ENCODE data around the gene FBN2. TPM values are rescaled to one million over a fixed set of nuclear protein-coding genes. Genes with fewer than 3 reads are reported as not detected.

The FBN2 gene
- total RNA-seq, 6 experiments from 2014 or later = 0.06 to 0.98 (median 0.45) TPM

GRCh38 chr5:128271859-128272464 is 266.1 kb downstream of the FBN2 start:
- no peaks in the 10 kb centered on the region for H3K27me3 ChIP-seq
- WGBS (ENCODE audit: insufficient coverage, low coverage, low lambda C conversion rate, missing lambda C conversion rate) = 56% methylated on average over 6 of the region's 6 CpGs
- DNase-seq (no peak), ATAC-seq (no peak)
- intact Hi-C loops (cut with DNase I) = no loop called here
- H3K27ac ChIP-seq = no peak overlapping the region
- H3K4me1 ChIP-seq = no peaks in the 10 kb centered on the region
- H3K9me3 ChIP-seq = no peaks in the 10 kb centered on the region
- no peak for TF ChIP-seq CTCF (IDR thresholded peaks at IDR 0.05)
- TF ChIP-seq POLR2A (IDR thresholded peaks at IDR 0.05) = no peak
- H3K4me3 ChIP-seq = no peak overlapping the region
- no peaks in the 10 kb centered on the region for H3K36me3 ChIP-seq

DNA sequence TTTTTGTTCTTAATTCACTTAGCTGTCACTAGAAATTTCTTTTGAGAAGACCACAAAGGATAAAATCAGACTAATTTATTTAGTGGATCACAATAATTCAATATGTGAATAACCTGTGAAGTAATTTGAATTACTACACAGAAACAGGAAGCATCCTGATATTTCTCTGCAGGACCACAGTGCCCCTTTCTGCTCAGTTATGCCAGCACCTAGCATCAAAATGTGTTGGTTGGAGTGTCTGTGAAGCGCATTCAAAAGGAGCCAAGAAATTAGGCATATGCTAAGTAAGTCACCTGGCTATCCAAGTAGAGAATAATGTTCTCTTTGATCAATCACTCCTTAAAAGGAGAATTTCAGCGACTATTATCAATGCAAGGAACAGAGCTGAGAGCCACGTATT is 267.0 kb downstream of the FBN2 start:
- TF ChIP-seq POLR2A (IDR thresholded peaks at IDR 0.05) (no peak), CTCF (IDR thresholded peaks at IDR 0.05) (no peak)
- no peaks in the 10 kb centered on the region for H3K27me3 ChIP-seq
- no peak for ATAC-seq
- no peaks in the 10 kb centered on the region for H3K4me1 ChIP-seq
- H3K27ac ChIP-seq = no peak overlapping the region
- no peaks in the 10 kb centered on the region for H3K36me3 ChIP-seq
- intact Hi-C loops (cut with DNase I) = no loop called here
- H3K9me3 ChIP-seq = no peaks in the 10 kb centered on the region
- H3K4me3 ChIP-seq = no peak overlapping the region
- 51% methylated on average over 3 of the region's 3 CpGs for WGBS (ENCODE audit: insufficient coverage, low coverage, low lambda C conversion rate, missing lambda C conversion rate)
- DNase-seq = no peak

GRCh38 chr5:128264564-128265360 is 273.3 kb downstream of the FBN2 start:
- Histone ChIP-seq H3K9me3 (no peaks in the 10 kb centered on the region), H3K36me3 (no peaks in the 10 kb centered on the region), H3K27me3 (no peaks in the 10 kb centered on the region), H3K27ac (no peak overlapping the region), H3K4me3 (no peak overlapping the region), H3K4me1 (no peaks in the 10 kb centered on the region)
- WGBS (ENCODE audit: insufficient coverage, low coverage, low lambda C conversion rate, missing lambda C conversion rate) = 54% methylated on average over 3 of the region's 3 CpGs
- ATAC-seq (no peak), DNase-seq (no peak)
- intact Hi-C loops (cut with DNase I) = no loop called here
- TF ChIP-seq POLR2A (IDR thresholded peaks at IDR 0.05) (no peak), CTCF (IDR thresholded peaks at IDR 0.05) (no peak)

DNA sequence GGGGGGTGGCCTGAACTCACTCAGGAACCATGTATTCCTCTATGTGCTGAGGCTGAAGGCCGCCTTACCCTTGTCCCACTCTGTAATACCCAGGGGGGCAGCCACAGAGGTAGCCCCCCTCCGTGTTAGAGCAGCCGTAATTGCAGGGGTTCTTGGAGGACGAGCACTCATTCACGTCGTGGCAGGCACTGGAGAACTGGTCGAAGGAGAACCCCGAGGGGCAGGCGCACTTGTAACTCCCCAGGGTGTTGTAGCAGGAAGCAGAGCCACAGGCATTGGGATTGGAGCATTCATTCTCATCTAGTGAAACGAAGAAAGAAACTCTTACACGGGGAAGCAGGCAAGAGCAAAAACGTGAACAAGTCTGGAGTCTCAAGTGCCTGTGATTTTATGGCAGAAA is 274.7 kb downstream of the FBN2 start:
- no peaks in the 10 kb centered on the region for H3K27me3 ChIP-seq
- H3K36me3 ChIP-seq = no peaks in the 10 kb centered on the region
- ATAC-seq (no peak), DNase-seq (no peak)
- TF ChIP-seq POLR2A (IDR thresholded peaks at IDR 0.05) = no peak
- TF ChIP-seq CTCF (IDR thresholded peaks at IDR 0.05) = no peak
- intact Hi-C loops (cut with DNase I) = no loop called here
- no peak overlapping the region for H3K27ac ChIP-seq
- no peaks in the 10 kb centered on the region for H3K4me1 ChIP-seq
- H3K9me3 ChIP-seq = no peaks in the 10 kb centered on the region
- H3K4me3 ChIP-seq = no peak overlapping the region
- WGBS (ENCODE audit: insufficient coverage, low coverage, low lambda C conversion rate, missing lambda C conversion rate) = 71% methylated on average over 10 of the region's 12 CpGs
